Activated B cell treated with CpG ODN at 0.5 μM for 24 hours (primary cell): ENCODE results near the gene PRKAG2. TPM values are rescaled to one million over a fixed set of nuclear protein-coding genes. Genes with fewer than 3 reads are reported as not detected.

ENCODE experiments used
- ATAC-seq: fragments of 200-7000 bp; cut with Tn5 transposase; one replicate; pipeline ENCODE4 v1.10.0; 2021; ENCODE audit warnings: low read depth, mild to moderate bottlenecking, moderate library complexity
- CTCF ChIA-PET: fragments of 350-600 bp; sonication (Branson Sonifier 250); formaldehyde crosslinking; loops from one replicate; lab custom pipeline; 2021; ENCODE audit warnings: antibody characterized with exemption; lab: Charles Lee
- POLR2A ChIA-PET: fragments of 350-600 bp; sonication (Branson Sonifier 250); formaldehyde crosslinking; loops from one replicate; lab custom pipeline; 2021; ENCODE audit warnings: antibody characterized with exemption; lab: Charles Lee
- DNase-seq: peaks from one replicate; pipeline ENCODE4 v3.0.0; 2022
- H3K27ac Mint-ChIP-seq: one replicate; pipeline ENCODE4 v1.8.0; 2020; ENCODE audit warnings: mixed read lengths
- H3K27me3 Mint-ChIP-seq: one replicate; pipeline ENCODE4 v1.8.0; 2021; ENCODE audit warnings: mixed read lengths
- H3K36me3 Mint-ChIP-seq: one replicate; pipeline ENCODE4 v1.8.0; 2021; ENCODE audit warnings: low read depth, mixed read lengths
- H3K4me1 Mint-ChIP-seq: one replicate; pipeline ENCODE4 v1.8.0; 2021; ENCODE audit warnings: mixed read lengths
- H3K4me3 Mint-ChIP-seq: one replicate; pipeline ENCODE4 v1.8.0; 2020; ENCODE audit warnings: mild to moderate bottlenecking, mixed read lengths
- H3K9me3 Mint-ChIP-seq: one replicate; pipeline ENCODE4 v1.8.0; 2020; ENCODE audit warnings: mixed read lengths
- CTCF ChIP-seq: fragments of 200-600 bp; IDR thresholded peaks from one replicate; pipeline ENCODE4 v1.8.0; 2022; ENCODE audit warnings: antibody characterized with exemption, mild to moderate bottlenecking
- intact Hi-C: fragments of 100-400 bp; cut with micrococcal nuclease; formaldehyde crosslinking; loops from one replicate; pipeline ENCODE4 v1.15.1; 2024
- total RNA-seq: library from RNA; stranded (reverse); gene quantifications from 2 replicates; pipeline ENCODE4 v1.2.3, GENCODE V29; 2022

The PRKAG2 gene
- total RNA-seq, 1 donor from 2014 or later, result 19.7 TPM

- no peak for TF ChIP-seq CTCF
- Mint-ChIP-seq H3K9me3 (no peaks in the 10 kb centered on the region), H3K27me3 (no peaks in the 10 kb centered on the region), H3K4me1 (peaks cover 14% of the 10 kb centered on the region), H3K27ac (no peak overlapping the region), H3K4me3 (no peak overlapping the region), H3K36me3 (peaks cover 13% of the 10 kb centered on the region)
- CTCF ChIA-PET, result no interaction called here
- POLR2A ChIA-PET, result no interaction called here
- intact Hi-C loops, result no loop called here
- ATAC-seq (no peak), DNase-seq (no peak)
Measured at GRCh38 chr7:151856098-151856497, 20.8 kb downstream of the PRKAG2 start.

GRCh38 chr7:151854720-151855071 is 22.2 kb downstream of the PRKAG2 start:
- no peak overlapping the region for H3K27ac Mint-ChIP-seq
- POLR2A ChIA-PET, result interaction anchor here (0.5 to 1.7 kb wide), 3 partner anchors 9 to 550 kb away, joined by 3 to 4 read pairs (median 3); no protein-coding TSS in a partner anchor
- ATAC-seq (no peak), DNase-seq (no peak)
- H3K4me3 Mint-ChIP-seq, result no peak overlapping the region
- no peaks in the 10 kb centered on the region for H3K9me3 Mint-ChIP-seq
- CTCF ChIA-PET, result no interaction called here
- no peaks in the 10 kb centered on the region for H3K27me3 Mint-ChIP-seq
- H3K36me3 Mint-ChIP-seq, result peaks cover 9% of the 10 kb centered on the region
- H3K4me1 Mint-ChIP-seq, result peaks cover 28% of the 10 kb centered on the region
- TF ChIP-seq CTCF, result no peak
- intact Hi-C loops, result no loop called here

GRCh38 chr7:151853896-151854719 is 22.8 kb downstream of the PRKAG2 start:
- CTCF ChIA-PET, result interaction anchor here (1.5 kb wide), 1 partner anchor 221 kb away, joined by 3 read pairs; no protein-coding TSS in a partner anchor
- H3K27ac Mint-ChIP-seq, result no peak overlapping the region
- no peak for ATAC-seq
- POLR2A ChIA-PET, result interaction anchor here (1.7 kb wide), 1 partner anchor 14 kb away, joined by 3 read pairs; no protein-coding TSS in a partner anchor
- no peak overlapping the region for H3K4me3 Mint-ChIP-seq
- peaks cover 5% of the 10 kb centered on the region for H3K36me3 Mint-ChIP-seq
- TF ChIP-seq CTCF, result no peak
- intact Hi-C loops, result no loop called here
- no peak for DNase-seq
- no peaks in the 10 kb centered on the region for H3K9me3 Mint-ChIP-seq
- H3K4me1 Mint-ChIP-seq, result peaks cover 32% of the 10 kb centered on the region
- no peaks in the 10 kb centered on the region for H3K27me3 Mint-ChIP-seq

- H3K36me3 Mint-ChIP-seq, result peaks cover 3% of the 10 kb centered on the region
- DNase-seq, result no peak
- POLR2A ChIA-PET, result interaction anchor here (3.1 to 3.7 kb wide), 2 partner anchors 14 to 24 kb away, joined by 23 to 26 read pairs; partner anchors contain the start of gene PRKAG2
- ATAC-seq, result no peak
- no peaks in the 10 kb centered on the region for H3K9me3 Mint-ChIP-seq
- peak overlapping the region; percentile 85 for H3K27ac Mint-ChIP-seq
- H3K4me3 Mint-ChIP-seq, result no peak overlapping the region
- no peaks in the 10 kb centered on the region for H3K27me3 Mint-ChIP-seq
- no peak for TF ChIP-seq CTCF
- peaks cover 32% of the 10 kb centered on the region for H3K4me1 Mint-ChIP-seq
- CTCF ChIA-PET, result interaction anchor here (1.3 to 1.7 kb wide), 3 partner anchors 14 to 220 kb away, joined by 3 to 7 read pairs (median 3); no protein-coding TSS in a partner anchor
- intact Hi-C loops, result no loop called here
Measured at GRCh38 chr7:151852486-151853396, 24.2 kb downstream of the PRKAG2 start.
